Measurements from ENCODE around the gene AAMP. TPM values are rescaled to one million over a fixed set of nuclear protein-coding genes. Genes with fewer than 3 reads are reported as not detected.
"Not testable (repeated sequence)": the region's sequence is repeated elsewhere in the genome, so short reads cannot be mapped to it uniquely, and the experiment has no call there.

The AAMP gene
- total and polyA plus RNA-seq, 3 donors from 2014 or later = 112 to 177 (median 154) TPM

DNA sequence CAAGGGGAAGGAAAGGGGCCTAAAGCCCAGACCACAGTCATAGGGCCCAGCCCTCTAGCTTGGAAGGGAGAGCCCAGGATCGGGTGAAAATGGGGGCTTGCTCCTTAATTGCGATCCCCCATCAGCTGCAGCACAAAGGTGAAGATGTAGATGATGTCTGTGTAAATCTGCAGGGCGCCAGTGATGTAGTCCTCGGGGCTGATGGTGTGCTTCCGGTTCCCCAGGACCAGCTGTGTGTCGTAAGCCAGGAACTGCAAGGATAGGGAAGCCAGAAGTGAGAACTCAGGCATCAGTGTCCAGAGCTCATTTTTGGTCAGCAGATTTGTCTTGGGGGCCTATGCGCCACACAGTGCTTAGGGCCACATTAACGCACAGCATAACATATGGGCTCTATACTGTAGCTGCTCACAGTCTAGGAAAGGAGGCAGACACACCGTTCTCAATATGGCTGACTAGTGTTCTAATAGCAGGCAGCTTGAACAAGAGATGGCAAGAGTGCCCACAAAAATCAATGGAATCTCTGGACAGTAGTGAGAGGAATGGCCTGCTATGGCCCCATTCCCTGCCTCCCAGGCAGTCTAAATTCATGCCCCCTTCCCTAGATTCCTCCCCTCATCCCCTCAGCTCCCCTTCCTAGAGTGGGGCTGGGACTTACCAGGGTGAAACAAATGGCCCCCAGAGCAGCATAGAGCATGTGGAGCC is 5.6 kb upstream of the AAMP start:
- H3K27ac ChIP-seq = no peak overlapping the region
- no peaks in the 10 kb centered on the region for H3K9me3 ChIP-seq
- no peak for TF ChIP-seq POLR2A (IDR thresholded peaks at IDR 0.05)
- TF ChIP-seq, protein P1, sequence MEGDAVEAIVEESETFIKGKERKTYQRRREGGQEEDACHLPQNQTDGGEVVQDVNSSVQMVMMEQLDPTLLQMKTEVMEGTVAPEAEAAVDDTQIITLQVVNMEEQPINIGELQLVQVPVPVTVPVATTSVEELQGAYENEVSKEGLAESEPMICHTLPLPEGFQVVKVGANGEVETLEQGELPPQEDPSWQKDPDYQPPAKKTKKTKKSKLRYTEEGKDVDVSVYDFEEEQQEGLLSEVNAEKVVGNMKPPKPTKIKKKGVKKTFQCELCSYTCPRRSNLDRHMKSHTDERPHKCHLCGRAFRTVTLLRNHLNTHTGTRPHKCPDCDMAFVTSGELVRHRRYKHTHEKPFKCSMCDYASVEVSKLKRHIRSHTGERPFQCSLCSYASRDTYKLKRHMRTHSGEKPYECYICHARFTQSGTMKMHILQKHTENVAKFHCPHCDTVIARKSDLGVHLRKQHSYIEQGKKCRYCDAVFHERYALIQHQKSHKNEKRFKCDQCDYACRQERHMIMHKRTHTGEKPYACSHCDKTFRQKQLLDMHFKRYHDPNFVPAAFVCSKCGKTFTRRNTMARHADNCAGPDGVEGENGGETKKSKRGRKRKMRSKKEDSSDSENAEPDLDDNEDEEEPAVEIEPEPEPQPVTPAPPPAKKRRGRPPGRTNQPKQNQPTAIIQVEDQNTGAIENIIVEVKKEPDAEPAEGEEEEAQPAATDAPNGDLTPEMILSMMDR (IDR thresholded peaks at IDR 0.05) = no peak
- H3K27me3 ChIP-seq = no peaks in the 10 kb centered on the region
- H3K36me3 ChIP-seq (ENCODE audit: low read depth, missing control alignments) = no peaks in the 10 kb centered on the region
- WGBS, 2 donors = 79 to 93% methylated on average over 6 to 9 of the region's 9 CpGs
- intact Hi-C loops (cut with DNase I; ENCODE audit: low total_unique reads) = no loop called here
- DNase-seq = no peak
- no peak overlapping the region for H3K4me3 ChIP-seq
- peaks cover 22% of the 10 kb centered on the region for H3K4me1 ChIP-seq

DNA sequence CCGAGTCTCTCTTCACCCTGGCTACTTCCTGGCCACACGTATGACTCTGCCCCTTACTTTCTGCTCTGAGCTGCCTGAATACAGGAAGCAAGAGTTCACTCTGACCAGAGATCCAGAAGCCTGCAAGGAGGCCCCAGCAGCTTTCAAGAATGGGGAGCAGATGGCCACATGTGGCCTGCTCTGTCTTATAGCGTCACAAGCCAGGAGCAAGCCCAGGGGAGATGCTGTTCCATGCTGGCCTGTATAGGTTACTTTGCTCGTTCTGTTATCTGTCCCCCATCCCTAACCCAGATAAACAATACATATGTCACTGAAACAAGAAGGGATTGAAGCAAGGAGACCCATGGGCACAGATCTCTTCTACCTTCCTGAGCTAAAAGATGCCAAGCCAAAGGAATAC is 4.6 kb upstream of the AAMP start:
- WGBS, 2 donors = 69 to 71% methylated on average over 4 of the region's 4 CpGs
- intact Hi-C loops (cut with DNase I; ENCODE audit: low total_unique reads) = no loop called here
- no peak overlapping the region for H3K4me3 ChIP-seq
- no peaks in the 10 kb centered on the region for H3K27me3 ChIP-seq
- TF ChIP-seq, protein P1 (IDR thresholded peaks at IDR 0.05) = no peak
- no peak for TF ChIP-seq POLR2A (IDR thresholded peaks at IDR 0.05)
- no peak overlapping the region for H3K27ac ChIP-seq
- no peak for DNase-seq
- H3K36me3 ChIP-seq (ENCODE audit: low read depth, missing control alignments) = no peaks in the 10 kb centered on the region
- no peaks in the 10 kb centered on the region for H3K9me3 ChIP-seq
- peaks cover 22% of the 10 kb centered on the region for H3K4me1 ChIP-seq

DNA sequence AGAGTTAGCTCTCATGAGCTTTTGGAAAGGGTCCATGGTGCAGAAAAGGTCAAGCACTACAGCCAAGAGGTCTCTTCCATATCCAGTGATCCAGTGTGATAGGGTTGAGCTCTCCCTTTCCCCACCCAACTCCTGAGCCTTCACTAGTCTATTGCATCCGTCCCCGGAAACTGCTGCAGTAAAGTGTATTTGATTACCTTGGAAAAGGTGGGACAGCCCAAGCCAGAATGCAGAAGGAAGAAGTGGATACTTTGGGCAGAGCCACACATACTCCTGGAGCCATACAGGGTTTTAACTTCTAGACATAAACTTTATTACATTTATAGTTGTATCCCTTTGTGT is 3.9 kb upstream of the AAMP start:
- Histone ChIP-seq H3K27ac (no peak overlapping the region), H3K9me3 (no peaks in the 10 kb centered on the region), H3K4me3 (no peak overlapping the region), H3K4me1 (peaks cover 27% of the 10 kb centered on the region), H3K27me3 (no peaks in the 10 kb centered on the region), H3K36me3 (ENCODE audit: low read depth, missing control alignments) (no peaks in the 10 kb centered on the region)
- intact Hi-C loops (cut with DNase I; ENCODE audit: low total_unique reads) = no loop called here
- no peak for DNase-seq
- 81 to 90% methylated on average over 2 of the region's 2 CpGs for WGBS, 2 donors
- no peak for TF ChIP-seq POLR2A (IDR thresholded peaks at IDR 0.05)
- TF ChIP-seq, protein P1 (IDR thresholded peaks at IDR 0.05) = no peak

DNA sequence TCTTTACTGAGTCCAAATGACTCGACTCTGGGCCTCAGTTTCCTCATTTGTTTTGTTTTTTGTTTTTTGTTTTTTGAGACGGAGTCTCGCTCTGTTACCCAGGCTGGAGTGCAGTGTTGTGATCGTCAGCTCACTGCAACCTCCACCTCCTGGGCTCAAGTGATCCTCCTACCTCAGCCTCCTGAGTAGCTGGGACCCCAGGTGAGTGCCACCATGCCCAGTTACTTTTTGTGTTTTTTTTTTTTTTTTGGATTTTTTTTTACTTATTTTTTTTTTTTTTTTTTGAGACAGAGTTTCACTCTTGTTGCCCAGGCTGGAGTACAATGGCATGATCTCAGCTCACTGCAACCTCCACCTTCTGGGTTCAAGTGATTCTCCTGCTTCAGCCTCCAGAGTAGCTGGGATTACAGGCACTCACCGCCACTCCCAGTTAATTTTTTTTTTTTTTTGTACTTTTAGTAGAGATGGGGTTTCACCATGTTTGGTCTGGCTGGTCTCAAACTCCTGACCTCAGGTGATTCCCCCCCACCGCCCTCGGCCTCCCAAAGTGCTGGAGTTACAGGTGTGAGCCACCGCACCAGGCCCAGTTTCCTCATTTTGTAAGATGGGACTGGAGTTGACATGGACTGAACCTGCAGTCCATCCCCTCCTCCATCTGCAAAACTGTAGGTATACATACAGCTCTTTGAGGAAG is 3.4 kb upstream of the AAMP start:
- peak overlapping the region; percentile 21 to 71 for H3K27ac ChIP-seq
- intact Hi-C loops (cut with DNase I; ENCODE audit: low total_unique reads); H3K9me3 ChIP-seq; H3K4me3 ChIP-seq; DNase-seq; H3K27me3 ChIP-seq; H3K36me3 ChIP-seq (ENCODE audit: low read depth, missing control alignments): not testable (repeated sequence)
- peaks cover 30% of the 10 kb centered on the region for H3K4me1 ChIP-seq
- WGBS, 2 donors = 79 to 87% methylated on average over 8 of the region's 8 CpGs

DNA sequence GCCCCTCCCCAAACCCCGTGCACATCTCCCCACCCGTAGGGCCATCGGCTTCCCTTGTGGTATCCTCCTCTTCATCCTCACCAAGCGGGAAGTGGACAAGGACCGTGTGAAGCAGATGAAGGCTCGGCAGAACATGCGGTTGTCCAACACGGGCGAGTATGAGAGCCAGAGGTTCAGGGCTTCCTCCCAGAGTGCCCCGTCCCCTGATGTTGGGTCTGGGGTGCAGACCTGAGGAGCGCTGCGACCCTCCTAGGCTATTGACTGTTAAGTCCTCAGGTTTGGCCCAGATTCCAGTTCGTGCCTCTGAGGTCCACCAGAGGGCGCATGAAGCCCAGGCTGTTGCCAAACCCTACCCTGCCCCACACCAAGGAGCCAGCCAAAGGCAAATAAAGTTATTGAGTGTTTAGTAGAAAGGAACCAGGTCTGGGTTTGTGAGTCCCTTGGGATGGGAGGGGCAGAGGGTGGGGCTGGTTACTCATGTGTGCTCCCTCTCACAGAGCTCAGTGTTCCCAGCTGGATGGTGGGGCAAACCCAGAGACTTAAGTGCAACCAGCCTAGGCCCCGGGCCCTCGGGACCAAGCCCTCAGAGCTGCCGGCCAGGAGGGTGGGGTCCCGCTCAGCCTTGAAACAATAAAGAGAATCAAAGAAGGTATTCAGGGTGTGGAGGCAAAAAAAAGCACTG is 2.7 kb upstream of the AAMP start:
- Histone ChIP-seq H3K4me1 (peaks cover 30% of the 10 kb centered on the region), H3K27ac (peak overlapping the region; percentile 21 to 71), H3K9me3 (no peaks in the 10 kb centered on the region), H3K36me3 (ENCODE audit: low read depth, missing control alignments) (no peaks in the 10 kb centered on the region), H3K4me3 (no peak overlapping the region), H3K27me3 (no peaks in the 10 kb centered on the region)
- WGBS, 2 donors = 28 to 32% methylated on average over 13 to 18 of the region's 18 CpGs
- DNase-seq = peak; percentile 85
- no peak for TF ChIP-seq POLR2A (IDR thresholded peaks at IDR 0.05)
- TF ChIP-seq, protein P1 (IDR thresholded peaks at IDR 0.05) = peak; percentile 85 to 87 (median 86)
- intact Hi-C loops (cut with DNase I; ENCODE audit: low total_unique reads) = no loop called here

Measured in testis (tissue), 3 donors.